Umbilical cord (tissue), 2 donors: Measurements from ENCODE around the gene STAG1. TPM values are rescaled to one million over a fixed set of nuclear protein-coding genes. Genes with fewer than 3 reads are reported as not detected.
"Not testable (repeated sequence)": the region's sequence is repeated elsewhere in the genome, so short reads cannot be mapped to it uniquely, and the experiment has no call there.

ENCODE experiments used
- DNase-seq: peaks from one replicate; pipeline ENCODE4 v3.0.0-alpha.2; 2015; ENCODE audit warnings: low spot score
- total RNA-seq: library from RNA; depleted of rRNA; stranded (reverse); fragments of >200 nt; gene quantifications from one replicate; pipeline ENCODE4 v1.2.3, GENCODE V29; 2014; ENCODE audit warnings: low replicate concordance; ENCODE audit not compliant: insufficient read depth

STAG1 gene
- total RNA-seq, 1 donor from 2014 or later = 88.4 TPM

DNA sequence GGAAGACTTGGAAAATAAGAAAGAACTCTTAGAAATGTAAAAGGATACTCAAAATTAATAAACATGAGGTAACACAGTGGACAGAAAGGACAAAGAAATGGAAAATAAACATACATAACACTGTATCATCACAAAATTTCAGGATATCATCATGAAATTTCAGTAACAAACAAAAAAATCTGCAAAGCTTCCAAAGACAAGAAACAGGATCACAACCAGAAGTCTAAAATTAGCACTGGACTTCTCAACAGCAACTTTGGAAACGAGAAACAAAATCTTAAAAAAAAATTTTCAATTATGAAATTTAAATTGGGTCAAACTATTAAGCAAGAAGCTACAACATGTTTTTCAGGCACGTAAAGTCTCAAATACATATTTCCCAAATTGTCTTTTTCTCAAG, 238.8 kb downstream of the STAG1 start:
- DNase-seq = no peak

DNA sequence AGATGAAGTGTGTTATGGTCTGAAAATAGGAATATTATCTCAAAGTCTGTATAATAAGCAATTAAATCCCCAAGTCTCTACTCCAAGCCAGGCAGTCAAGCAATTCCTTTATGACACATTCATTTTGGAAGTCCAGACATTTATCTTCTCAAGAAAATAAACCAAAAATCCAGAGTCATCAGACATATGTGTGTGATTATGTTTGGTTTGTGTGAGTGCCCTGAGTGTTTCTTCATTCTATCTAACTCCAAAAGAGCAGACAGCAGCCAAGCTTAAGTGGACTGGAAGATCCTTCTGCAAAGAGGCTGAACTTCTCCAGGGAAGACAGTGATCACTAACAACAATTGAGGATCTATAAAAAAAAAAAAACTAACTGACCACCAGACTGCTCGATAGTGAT, 239.8 kb downstream of the STAG1 start:
- peak; percentile 71 for DNase-seq

DNA sequence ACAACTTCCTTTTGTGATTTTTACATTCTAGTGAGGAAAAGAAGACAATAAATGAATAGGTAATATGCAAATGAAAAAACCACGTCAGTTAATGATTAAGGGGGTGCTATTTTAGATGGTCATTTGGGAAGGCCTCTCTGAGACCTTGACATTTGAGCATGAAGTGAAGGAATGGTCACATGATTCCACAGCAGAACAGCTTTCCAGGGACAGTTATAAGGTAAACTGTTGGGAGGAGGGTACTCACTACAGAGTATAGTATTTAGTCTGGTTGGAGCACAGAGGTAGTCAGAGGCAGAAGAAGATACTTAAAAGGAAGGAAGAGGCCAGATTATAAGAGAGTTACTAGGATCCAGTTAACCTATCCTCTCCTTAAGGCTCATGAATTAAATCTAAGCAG, 246.5 kb downstream of the STAG1 start:
- DNase-seq = no peak

DNA sequence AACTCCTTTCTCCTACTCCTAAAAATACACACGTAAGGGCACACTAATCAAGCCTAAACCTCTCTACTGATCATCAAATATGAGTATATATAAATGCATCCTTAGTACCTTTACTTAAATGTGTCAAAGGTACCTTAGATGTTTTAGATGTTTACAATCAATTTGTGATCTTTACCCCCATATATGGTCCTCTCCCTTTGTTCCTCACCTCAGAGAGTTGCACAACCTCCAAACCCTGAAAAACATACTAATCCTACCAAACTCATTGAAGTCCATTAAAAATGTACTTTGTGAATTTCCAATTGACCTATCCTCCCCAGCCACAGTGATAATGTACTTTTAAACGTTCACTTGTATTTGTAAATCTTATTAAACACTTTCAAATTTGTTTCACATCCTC, 249.1 kb downstream of the STAG1 start:
- DNase-seq = no peak

DNA sequence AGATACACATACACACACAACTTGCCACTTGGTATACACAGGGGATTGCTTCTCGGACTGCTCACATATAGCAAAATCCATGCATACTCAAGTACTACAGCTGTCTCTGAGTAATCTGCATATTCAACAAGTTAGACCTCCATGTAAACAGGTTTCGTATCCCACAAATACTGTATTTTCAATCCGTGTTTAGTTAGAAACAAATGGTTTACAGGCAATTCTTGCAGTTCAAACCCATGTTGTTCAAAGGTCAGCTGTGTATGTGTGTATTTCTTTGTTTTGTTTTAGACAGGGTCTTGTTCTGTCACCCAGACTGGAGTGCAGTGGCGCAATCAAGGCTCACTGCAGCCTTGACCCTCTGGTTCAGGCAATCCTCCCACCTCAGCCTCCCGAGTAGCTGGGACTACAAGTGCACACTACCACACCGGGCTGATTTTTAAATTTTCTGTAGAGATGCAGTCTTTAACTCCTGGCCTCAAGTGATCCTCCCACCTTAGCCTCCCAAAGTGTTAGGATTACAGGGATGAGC, 253.2 kb downstream of the STAG1 start:
- no peak for DNase-seq

DNA sequence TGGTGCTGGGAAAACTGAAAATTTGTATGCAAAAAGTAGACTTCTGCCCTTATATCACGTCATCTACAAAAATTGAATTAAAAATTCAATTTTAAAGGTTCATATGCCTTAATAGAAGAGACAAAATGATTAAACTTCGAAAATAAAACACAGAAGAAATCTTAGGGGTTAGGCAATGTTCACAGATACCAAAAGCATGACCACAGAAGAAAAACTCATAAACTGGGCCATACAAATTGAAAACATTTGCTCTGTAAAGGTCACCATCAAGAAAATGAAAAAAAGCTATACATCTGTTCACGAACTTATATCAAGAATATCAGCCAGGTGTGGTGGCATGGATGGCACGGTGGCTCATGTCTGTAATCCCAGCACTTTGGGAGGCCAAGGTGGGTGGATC, 257.0 kb downstream of the STAG1 start:
- DNase-seq = no peak

DNA sequence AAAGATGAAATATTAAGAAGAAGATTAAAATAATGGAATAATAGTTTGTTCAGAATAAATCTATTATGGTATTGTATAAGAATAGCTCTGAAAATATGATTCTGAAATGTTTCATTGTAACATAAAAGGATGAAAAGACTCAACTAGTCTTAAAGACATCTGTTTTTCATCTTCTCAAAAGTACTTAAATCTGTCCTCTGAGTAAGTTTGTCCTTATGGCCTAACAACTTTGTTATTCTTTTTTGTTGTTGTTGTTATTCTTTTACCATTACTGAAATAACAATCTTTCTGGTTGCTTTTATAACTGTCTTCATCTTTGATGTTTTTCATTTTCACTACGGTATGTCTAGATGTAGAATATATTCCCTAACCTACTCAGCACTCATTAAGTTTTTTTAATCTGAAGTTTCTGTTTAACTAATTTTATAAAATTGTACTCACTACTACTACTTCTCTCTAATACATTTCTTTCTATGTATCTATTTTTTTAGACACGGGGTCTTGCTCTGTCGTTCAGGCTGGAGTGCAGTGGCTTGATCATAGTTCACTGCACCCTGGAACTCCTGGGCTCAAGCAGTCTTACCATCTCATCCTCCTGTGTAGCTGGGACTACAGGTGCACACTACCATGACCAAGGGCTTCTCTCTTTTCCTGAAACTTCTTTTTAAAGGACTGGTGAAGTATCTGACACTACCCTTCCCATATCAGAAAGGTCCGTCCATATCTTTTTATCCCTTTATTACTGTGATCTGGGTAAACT, 261.4 kb downstream of the STAG1 start:
- DNase-seq = no peak

DNA sequence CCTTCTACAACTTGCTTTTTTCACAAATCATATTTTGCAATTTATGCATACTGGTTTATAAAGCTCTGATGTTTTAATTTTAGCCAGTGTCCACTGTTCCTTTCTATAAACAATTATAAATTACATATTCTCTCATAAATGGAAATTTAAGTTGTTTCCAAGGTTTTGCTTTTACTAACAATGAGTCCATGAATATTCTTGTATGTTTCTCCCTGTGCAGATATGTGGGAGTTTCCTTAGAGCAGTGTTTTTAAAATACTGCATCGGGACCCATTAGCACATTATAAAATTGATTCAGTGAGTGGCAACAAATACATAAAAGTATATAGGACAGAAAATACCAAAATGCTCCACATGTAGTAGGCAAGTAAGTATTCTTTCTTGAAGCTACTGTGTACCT, 266.4 kb downstream of the STAG1 start:
- DNase-seq = no peak

DNA sequence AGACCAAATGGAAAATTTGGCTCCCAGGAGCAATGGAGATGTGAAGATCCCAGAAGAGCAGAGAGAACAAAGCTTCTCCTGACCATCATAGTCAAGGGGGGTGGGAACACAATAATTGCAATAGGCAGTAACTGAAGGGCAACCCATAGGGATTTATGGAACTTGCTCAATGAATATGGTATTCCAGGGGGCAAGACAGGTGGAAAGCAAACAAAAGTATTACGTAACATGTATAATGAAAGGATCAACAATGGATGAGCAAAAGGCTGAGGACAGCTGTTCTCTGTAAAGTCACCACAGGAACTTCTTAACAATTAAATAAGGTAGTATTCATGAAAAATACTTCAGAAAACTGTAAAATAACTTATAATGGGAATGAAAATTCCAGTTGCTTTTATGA, 275.9 kb downstream of the STAG1 start:
- no peak for DNase-seq

DNA sequence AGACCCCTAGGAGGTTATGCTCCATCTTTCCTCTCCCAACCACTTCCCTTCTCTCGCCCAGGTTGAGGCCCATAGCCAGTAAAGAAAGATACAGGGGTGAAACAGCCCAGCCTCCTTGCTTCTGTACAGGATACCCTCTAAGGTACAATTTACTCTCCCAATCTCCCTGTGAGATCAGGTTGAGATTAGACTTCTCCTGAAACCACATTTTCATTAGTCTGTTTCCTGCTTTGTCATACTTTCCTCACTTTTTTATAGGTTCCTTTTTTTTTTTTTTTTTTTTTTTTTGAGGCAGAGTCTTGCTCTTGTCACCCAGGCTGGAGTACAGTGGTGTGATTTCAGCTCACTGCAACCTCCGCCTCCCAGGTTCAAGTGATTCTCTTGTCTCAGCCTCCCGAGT, 277.3 kb downstream of the STAG1 start:
- not testable (repeated sequence) for DNase-seq

DNA sequence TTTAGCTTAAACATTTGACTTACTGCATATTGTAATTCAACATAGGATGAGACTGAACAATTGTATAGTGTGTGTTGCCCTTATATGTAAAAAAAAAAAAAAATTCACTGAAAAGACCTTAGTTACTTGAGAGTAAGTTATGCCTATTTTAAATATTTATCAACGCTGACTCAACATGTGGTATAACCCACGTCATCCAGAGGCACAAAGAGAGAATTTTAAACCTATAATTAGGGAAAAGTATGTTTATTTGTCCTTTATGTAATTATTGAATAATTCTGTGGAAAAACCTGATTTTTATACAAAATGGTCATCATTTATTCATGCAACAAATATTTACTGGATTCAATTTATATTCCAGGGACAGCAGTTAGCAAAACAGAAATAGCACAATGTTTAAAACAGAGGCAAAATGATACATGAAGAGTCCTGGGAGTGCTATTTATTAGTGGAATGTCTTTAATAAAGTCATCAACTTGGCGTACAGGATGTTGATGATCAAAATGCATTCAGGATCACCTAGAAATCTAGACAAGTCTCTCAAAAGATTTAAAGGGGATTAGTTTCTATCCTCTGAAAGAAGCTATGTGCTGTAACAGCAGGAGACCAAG, 278.4 kb downstream of the STAG1 start:
- no peak for DNase-seq

DNA sequence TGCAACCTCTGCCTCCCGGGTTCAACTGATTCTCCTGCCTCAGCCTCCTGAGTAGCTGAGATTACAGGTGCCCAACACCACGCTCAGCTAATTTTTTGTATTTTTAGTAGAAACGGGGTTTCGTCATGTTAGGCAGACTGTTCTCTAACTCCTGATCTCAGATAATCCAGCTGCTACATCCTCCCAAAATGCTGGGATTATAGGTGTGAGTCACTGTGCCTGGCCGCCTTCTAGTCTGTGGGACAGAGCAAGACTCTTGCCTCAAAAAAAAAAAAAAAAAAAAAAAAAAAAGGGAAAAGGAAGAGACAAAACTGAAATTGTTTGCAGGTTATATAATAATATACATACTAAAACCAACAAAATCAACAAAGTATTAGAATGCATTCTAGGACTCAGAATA, 286.9 kb downstream of the STAG1 start:
- DNase-seq = no peak

DNA sequence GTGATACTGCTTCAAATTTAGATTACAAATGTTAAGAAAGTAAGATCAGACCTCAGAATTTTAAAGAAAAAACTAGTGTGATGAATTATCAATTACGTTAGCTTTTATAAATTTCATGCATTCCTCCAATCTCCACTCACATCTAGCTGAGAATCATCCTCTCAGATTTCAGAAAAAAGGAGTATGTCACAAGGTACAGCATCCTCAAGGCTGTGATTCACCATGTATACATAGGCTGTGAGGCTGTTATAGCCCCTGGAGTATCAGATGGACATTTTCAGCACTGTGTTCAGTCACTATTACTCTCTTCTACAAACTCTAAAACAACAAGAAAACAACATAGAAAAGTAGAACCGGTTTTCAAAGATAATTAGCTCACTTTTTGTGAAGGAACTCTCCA, 287.7 kb downstream of the STAG1 start:
- DNase-seq = no peak

DNA sequence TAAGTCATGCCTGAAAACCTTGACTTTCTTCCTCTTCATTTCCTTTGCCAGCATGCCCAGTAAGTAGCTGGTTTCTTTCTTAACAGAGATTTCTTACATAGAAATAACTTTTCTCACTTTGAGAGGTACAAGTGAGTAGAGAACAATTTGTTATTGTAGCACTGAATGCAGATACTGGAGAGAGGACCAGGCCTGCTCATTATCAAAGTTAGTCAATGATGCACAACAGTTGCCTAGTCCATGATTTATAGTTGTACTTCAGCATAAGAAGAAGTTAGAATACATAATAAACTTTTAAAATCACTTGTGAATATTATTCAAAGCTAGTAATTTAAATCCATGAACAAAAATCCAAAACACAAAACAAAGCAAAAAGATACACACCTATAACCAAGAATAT, 289.0 kb downstream of the STAG1 start:
- no peak for DNase-seq

DNA sequence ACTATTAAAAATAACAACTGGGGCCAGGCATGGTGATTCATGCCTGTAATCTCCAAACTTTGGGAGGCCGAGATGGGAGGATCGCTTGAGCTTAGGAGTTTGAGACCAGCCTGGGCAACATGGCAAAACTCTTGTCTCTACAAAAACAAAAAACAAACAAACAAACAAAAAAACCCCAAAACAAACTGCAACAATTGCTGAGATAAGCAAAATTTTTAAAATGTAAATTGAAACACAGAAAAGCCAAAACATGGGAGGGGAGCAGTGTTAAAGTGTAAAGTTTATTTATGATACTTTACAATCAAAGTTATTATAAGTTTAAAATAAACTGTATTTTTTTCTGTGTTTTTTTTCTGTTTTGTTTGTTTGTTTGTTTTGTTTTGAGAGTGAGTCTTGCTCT, 294.4 kb downstream of the STAG1 start:
- no peak for DNase-seq

DNA sequence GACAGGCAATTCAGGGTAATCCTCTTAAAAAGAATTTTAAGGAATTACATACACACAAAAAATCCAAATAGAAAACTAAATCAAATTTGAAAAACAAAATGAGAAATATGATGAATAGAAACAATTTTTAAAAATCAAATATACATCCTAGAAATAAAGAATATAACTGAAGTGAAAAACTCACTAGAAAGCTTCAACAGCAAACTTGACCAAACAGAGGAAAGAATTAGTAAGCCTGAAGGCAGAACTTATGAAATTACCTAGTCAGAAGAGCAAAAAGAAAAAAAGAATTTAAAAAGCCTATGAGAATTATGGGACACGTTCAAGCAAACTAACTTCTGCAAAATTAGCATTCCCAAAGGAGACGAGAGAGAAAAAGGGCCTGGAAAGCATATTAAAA, 296.0 kb downstream of the STAG1 start:
- no peak for DNase-seq

DNA sequence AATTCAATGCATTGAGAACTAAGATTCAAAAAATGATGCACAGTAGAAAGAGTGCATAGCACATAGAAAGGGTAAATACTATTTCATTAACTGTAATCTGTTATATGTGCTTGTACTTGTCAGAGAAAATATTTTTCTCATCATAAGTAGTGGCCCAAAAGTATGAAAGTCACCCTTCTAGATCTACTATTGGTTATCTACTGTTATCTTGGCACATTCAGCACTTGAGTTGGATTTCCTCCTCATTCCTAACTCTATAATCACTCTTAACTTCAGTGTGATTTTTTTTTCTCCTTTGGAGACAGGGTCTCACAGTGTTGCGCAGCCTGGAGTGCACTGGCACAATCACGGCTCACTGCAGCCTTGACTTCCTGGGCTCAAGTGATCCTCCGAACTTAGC, 307.6 kb downstream of the STAG1 start:
- DNase-seq = no peak

DNA sequence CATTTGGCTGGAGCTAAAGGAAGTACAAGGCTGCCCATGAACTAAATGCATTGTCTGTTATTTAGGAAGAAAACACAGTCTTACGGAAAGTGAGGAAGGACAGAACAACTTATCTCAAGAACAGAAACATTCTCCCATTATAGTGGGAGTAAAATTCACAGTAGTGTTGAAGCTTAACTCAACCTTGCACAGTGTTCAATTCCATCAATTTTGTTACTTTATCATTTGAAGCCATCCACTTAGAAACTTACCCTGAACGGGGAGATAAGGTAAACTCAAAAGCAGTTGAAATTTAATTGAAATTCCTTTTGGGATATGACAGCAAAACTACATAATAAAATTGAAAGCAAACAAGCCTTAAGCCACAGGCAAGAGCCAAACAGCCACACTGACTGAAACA, 315.1 kb downstream of the STAG1 start:
- DNase-seq = no peak

DNA sequence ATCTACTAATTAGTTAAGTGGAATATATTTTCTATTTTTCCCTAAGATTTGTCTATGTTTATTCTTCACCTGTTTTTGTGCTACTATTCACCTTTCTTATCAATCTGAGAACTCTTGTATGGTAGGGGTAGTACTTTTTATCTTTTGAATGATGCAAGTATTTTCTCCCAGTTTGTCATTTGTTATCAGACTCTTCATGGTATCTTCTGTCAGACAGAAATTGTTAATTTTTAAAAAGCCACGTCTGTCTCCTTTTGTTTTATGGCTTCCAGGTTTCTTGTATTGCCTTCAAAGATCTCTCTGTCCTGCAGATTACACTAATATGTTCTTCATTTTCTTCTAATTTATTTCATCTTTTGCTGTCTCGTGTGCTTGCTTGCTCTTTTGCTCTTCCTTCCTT, 317.7 kb downstream of the STAG1 start:
- no peak for DNase-seq

DNA sequence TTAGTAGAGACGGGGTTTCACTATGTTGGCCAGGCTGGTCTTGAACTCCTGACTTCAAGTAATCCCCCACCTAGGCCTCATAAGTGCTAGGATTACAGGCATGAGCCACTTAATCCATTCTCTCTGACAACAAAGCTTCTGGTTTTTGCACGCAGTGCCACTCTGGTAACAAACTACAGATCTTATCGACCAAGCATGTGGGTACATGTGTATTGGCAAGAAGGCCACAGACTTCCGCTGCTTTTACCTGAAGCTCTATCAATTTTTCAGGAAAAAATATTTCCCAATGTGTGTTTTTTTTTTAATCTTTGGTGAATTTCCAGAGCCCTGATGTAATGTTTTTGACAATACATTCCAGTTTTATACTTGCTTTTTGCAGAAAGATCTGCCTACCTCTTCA, 319.5 kb downstream of the STAG1 start:
- DNase-seq = no peak

DNA sequence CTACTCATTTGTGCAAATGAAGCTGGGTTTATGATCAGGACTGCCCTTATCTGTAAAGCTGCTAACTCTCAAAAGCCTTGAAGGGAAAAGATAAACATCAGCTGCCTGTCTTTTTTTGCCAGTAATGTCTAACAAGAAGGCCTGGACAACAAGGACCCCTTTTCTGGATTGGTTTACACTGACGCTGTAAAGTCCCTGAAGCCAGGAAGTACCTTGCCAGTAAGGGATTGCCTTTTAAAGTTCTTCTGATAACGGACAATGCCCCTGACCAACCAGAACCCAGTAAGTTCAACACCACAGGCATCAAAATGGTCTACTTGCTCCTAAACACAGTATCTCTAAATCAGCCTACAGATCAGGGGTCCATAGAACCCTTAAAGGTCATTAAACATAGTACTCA, 324.0 kb downstream of the STAG1 start:
- DNase-seq = no peak

DNA sequence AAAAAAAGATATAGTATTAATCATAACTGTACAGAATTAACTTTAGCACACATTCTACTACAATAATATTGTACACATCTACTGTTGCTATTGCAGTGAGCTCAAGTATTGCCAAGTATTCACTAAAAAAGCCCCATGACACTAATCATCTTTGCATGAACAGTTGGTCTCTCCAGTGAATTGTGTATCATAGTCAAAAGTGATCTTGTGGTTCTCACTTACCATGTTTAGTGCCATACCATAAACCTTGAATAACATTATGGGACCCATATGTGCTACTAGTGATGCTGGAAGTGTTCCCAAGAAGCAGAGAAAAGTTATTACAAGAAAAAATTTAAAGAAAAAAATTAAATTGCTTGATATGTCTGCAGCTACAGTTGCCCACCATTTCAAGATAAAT, 324.9 kb downstream of the STAG1 start:
- DNase-seq = no peak

DNA sequence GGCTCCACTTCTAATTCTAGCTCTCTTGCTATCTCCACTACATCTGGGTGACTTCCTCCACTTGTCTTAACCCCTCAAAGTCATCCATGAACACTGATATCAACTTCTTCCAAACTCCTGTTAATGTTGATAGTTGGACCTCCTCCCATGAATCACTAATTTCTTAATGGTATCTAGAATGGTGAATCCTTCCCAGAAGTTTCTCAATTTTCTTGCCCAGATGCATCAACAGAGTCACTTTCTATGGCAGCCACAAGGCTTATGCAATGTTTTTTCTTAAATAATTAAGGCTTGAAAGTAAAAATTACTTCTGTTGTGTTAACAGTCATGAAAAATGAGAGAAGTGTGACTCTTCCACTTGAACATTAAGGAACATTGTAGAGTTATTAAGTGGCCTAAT, 337.7 kb downstream of the STAG1 start:
- no peak for DNase-seq

DNA sequence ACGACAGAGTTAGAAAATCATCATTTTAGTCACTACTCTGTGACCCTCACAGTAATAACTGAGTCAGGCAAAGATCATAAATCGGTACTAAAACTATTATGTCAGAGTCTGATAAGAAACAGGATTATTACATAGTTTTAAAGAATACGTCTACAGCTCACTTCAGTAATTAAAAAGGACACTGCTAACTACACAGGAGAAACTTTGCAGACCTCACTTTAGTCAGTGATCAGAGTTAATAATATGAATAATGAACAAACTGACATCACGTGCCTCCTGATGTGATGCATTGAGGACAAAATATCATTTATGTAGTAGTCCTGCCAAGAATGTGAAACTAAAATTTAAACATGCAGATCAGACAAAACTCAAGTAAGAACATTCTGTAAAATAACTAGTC, 339.9 kb downstream of the STAG1 start:
- DNase-seq = no peak
